HG02885 (cell line): ENCODE measurements around the gene GLT8D2.

ENCODE experiments used
- ATAC-seq: cut with Tn5 transposase; IDR thresholded peaks from one replicate; pipeline ENCODE4 v1.9.1; 2021; ENCODE audit warnings: mild to moderate bottlenecking; ENCODE audit not compliant: unreplicated experiment, poor library complexity

The GLT8D2 gene

DNA sequence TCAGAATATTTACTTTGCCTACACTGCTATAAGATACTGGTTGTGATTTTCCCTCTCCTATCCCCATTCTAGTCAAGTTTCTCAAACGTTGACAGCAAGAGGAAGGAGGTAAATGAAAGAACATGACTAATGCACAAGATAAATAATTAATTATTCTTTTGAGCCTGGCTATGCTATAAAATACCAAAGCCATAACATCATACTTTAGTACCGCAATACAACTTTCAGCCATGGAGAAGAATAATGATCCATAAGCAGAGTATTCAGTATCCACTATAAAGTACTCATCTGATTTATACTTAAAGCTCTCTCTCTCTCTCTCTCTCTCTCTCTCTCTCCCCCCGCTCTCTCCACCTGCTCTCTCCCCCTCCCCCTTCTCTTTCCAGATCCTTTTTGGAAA lies 43.1 kb downstream of the GLT8D2 start:
- no peak for ATAC-seq

GRCh38 chr12:104003596-104003995 lies 46.4 kb downstream of the GLT8D2 start:
- no peak for ATAC-seq

- ATAC-seq, result no peak
Measured at GRCh38 chr12:104002686-104003085, 47.3 kb downstream of the GLT8D2 start.

GRCh38 chr12:104000807-104001434 lies 49.1 kb downstream of the GLT8D2 start:
- ATAC-seq, result no peak

DNA sequence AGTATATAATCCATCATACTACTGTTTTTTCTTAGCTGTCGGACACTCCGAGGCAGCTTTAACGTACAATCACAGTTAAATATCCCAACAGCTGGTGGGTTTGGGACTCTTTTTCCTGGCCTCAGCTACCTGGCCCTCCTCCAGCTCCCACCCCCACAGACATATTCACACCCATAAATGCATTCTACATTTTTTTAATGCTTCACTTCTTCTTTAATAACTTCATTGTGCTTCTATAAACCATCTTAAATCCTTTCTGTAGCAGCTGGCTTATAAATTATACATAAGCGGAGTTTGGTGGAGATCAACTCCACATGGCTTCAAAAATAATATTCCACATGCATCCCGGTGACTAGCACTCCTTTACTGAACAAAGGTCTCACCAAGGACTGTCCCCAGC lies 51.0 kb downstream of the GLT8D2 start:
- ATAC-seq, result no peak

DNA sequence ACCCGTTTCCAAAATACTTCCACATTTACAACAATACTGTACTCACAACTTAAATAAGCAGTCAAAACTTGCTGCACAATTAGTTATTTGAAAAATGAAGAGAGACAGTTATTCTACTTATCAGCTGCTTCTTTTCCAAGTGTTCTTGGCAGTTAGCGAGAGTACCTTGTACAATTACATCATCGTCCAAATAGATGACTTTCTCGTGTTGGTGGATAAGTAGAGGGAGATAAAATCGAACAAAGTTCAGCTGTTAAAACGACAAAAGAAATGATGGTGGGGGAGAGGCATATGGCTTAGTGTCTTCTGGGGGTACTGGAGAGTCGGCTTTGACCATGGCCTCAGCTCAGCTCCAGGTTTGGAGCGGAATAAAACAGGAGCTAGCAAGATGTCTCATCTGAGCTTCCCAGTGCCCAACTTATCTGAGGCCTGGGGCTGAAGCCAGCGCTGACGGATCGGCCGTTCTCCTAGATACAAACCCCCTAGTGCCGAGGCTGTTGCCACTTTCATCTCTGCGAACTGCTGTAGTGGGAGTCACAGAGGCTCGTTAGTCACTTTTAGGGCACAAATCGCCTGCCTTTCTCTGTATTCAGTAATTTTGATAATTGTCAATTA lies 52.6 kb downstream of the GLT8D2 start:
- ATAC-seq, result no peak

- ATAC-seq, result no peak
Measured at GRCh38 chr12:103996595-103996994, 53.4 kb downstream of the GLT8D2 start.

DNA sequence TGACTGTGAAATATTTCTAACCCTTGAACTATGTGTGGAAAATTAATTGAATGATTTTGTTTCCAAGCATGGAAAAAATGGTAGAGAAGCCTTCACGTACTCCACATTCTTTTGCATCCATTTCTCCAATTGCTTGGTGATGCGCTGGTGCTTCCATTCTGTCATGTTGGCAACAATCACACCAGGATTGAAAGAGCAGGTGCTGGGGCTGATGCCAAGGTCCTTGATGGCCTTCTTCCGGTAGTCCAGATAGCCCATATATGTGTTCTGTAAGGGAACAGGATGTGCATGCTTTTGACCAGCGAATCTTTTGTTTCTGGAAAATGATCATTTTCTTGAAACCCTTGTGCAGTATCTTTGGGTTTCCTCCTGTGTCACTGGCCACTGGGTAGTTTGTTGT lies 55.8 kb downstream of the GLT8D2 start:
- ATAC-seq, result no peak

- no peak for ATAC-seq
Measured at GRCh38 chr12:103986829-103987228, 63.2 kb downstream of the GLT8D2 start.

DNA sequence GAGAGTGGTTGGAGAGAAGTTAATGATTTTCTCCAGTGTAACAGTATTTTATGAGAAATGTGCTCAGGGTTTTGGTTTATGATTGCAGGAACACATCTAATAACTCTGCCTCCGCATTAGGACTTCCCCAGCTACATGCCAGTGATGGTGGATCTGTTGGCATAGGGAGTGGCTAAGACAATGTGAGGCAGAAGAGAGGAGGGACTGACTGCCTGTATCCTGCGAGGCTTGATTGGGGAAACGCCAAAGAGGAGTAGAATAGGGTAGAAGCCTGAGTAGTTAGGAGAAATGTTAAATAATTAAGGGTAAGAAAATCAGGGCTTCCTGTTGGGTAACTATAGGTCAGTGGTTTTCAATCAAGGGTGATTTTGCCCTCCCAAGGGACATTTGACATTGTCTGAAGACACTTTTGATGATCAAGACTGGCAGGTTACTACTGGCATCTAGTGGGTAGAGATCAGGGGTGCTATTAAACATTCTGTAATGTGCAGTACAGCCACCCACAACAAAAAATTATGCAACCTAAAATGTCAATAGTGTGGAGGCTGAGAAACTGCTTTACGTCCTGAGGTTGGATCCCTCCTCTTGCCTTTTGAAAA lies 71.5 kb downstream of the GLT8D2 start:
- no peak for ATAC-seq

DNA sequence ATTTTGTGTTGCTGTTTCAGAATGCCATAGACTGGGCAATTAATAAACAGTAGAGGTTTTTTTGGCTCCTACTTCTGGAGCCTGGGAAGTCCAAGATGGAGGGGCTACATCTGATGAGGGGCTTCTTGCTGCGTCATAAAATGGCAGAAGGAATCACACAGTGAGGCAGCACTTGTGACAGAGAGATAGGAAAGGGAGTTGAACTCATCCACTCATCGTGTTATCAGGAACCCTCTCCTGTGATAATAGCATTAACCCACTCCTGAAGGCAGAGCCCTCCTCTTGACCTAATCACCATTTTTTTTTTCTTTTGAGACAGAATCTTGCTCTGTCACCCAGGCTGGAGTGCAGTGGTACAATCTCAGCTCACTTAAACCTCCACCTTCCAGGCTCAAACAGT lies 74.6 kb downstream of the GLT8D2 start:
- no peak for ATAC-seq

GRCh38 chr12:103973909-103974308 lies 76.1 kb downstream of the GLT8D2 start:
- ATAC-seq, result no peak

GRCh38 chr12:103969391-103969790 lies 80.6 kb downstream of the GLT8D2 start:
- ATAC-seq, result no peak

DNA sequence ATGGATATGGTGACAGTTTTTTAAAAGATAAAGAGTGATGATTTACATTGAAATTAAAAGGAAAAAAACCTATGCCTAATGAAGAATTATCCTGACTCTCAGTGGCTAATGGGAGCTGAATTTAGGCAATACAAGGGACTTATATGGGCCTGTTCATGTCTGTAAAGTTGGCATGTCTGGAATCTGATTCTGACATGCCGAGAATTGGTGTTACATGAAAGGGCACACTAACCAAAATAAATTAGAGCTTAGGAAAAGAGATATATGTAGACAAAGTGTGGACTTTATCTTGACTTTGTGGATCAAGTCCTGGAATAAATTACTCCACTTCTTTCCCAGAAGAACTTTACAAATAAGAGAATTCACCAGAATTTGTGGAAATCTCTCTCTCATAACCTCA lies 83.3 kb downstream of the GLT8D2 start:
- no peak for ATAC-seq

- peak; percentile 93 for ATAC-seq
Measured at GRCh38 chr12:103965590-103966504, 84.1 kb downstream of the GLT8D2 start, which contains the start of gene TDG. Gene TDG, plus strand, starts transcription at chr12:103965872. Its CDS starts 166 bp downstream, at chr12:103966038.

DNA sequence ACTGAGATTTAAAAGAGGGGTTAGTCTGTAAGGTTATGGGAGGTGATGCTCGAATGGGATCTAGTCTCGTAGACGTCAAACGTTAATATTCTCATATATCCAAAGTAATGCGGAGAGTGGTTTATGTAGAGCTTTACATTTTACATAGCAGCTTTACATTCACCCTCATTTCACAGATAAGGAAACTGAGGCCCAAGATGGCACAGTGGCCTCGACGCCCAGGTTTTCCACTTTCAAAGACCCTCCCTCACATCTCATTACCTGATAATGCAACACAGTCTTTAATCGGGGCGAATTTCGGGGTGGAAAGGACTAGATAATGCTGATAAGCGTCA lies 84.8 kb downstream of the GLT8D2 start:
- no peak for ATAC-seq

GRCh38 chr12:103964805-103965204 lies 85.2 kb downstream of the GLT8D2 start:
- no peak for ATAC-seq

- ATAC-seq, result no peak
Measured at GRCh38 chr12:103962493-103962892, 87.5 kb downstream of the GLT8D2 start.

DNA sequence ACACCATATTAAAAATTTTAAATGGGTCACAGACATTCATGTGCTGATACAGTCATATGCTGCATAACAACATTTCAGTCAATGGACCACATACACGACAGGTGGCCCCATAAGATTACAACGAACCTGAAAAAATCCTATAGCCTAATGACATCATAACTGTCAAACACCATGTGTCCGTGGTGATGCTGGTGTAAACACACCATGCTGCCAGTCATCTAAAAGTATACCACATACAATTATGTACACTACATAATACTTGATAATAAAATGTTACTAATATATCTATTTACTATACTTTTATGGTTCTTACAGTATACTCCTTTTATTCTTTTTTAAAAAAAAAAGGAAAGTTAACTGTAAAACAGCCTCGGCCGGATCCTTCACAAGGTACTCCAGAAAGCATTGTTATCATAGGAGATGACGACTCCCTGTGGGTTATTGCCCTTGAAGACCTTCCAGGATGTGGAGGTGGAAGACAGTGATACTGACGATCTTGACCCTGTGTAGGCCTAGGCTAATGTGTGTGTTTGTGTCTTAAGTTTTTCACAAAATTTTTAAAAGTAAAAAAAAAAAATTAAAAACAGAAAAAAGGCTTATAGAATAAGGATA lies 89.3 kb downstream of the GLT8D2 start:
- no peak for ATAC-seq

DNA sequence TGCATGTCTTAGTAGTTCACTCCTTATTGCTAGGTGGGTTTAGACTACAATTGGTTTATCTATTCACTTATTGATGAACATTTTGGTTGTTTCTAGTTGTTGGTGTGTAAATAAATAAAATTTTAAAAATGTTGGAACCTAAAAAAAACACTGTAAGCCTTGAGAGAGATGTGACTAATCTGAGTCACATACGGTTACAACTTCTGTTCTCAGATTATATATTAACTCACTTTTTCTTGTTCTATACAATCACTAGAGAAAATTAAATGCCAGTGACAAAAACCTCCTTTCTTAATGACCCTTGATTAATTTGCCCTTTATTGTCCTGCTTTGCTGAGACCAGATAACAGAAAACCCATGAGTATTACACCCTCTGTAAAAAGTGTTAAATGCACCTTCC lies 91.4 kb downstream of the GLT8D2 start:
- ATAC-seq, result no peak
